ENCODE measurements around the gene GNG2.

The GNG2 gene

DNA sequence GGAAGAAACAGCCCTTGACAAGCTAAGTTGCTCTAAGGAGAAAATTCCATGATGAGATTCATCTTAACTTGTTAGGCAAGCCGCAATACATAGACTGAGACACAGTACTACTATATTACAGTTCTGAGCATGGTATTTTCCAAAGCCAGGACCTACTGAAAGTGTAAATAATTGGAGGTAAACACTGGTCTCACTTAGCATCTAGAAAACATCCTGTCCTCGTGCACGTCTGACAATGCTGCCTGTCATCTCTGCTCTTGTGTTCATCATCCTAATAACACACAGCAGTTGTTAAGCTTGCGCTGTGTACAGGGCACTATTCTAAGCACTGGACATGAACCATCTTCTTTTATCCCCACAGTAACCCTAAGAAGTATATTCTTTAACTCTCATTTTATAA is 64.2 kb downstream of the GNG2 start:
- no peak overlapping the region for H3K4me2 ChIP-seq (ENCODE audit: insufficient read depth, low read length)
- ATAC-seq (ENCODE audit: insufficient read depth, low read depth) (no peak), DNase-seq (no peak)
- no peaks in the 10 kb centered on the region for H3K4me1 ChIP-seq (ENCODE audit: insufficient read depth, low read length)
- H3K36me3 ChIP-seq (ENCODE audit: insufficient read depth, low read length): peaks cover 23% of the 10 kb centered on the region; the same call in 1 of the 2 replicates
- H3K4me3 ChIP-seq (ENCODE audit: low read depth in 1 of 2, low read length in 2 of 2): no peak overlapping the region
- H3K27ac ChIP-seq (ENCODE audit: low read length): no peak overlapping the region
- H4K20me1 ChIP-seq (ENCODE audit: insufficient read depth, low read length): peaks cover 15% of the 10 kb centered on the region; the same call in 1 of the 2 replicates
- peaks cover 86% of the 10 kb centered on the region for H3K79me2 ChIP-seq (ENCODE audit: insufficient read depth, low read length)
- TF ChIP-seq EZH2 (IDR thresholded peaks at IDR 0.05; ENCODE audit: borderline replicate concordance, low read depth, low read length, severe bottlenecking): no peak
- no peak for TF ChIP-seq CTCF (IDR thresholded peaks at IDR 0.05; ENCODE audit: borderline replicate concordance, extremely low read depth, low read length, poor library complexity, severe bottlenecking)
- no peaks in the 10 kb centered on the region for H3K9me3 ChIP-seq (ENCODE audit: insufficient read depth, low read length, severe bottlenecking)
- H2AFZ ChIP-seq (ENCODE audit: low read depth, low read length): no peak overlapping the region
- no peak overlapping the region for H3K9ac ChIP-seq (ENCODE audit: low read depth, low read length)
- no peaks in the 10 kb centered on the region for H3K27me3 ChIP-seq (ENCODE audit: insufficient read depth, low read length, poor library complexity)

- H3K79me2 ChIP-seq (ENCODE audit: insufficient read depth, low read length): peaks cover 88% of the 10 kb centered on the region
- H3K4me3 ChIP-seq (ENCODE audit: low read depth in 1 of 2, low read length in 2 of 2): no peak overlapping the region
- peaks cover 19% of the 10 kb centered on the region; the same call in 1 of the 2 replicates for H3K36me3 ChIP-seq (ENCODE audit: insufficient read depth, low read length)
- no peaks in the 10 kb centered on the region for H3K27me3 ChIP-seq (ENCODE audit: insufficient read depth, low read length, poor library complexity)
- no peaks in the 10 kb centered on the region for H3K4me1 ChIP-seq (ENCODE audit: insufficient read depth, low read length)
- no peaks in the 10 kb centered on the region for H3K9me3 ChIP-seq (ENCODE audit: insufficient read depth, low read length, severe bottlenecking)
- peaks cover 10% of the 10 kb centered on the region; the same call in 1 of the 2 replicates for H4K20me1 ChIP-seq (ENCODE audit: insufficient read depth, low read length)
- no peak overlapping the region for H3K27ac ChIP-seq (ENCODE audit: low read length)
- H2AFZ ChIP-seq (ENCODE audit: low read depth, low read length): no peak overlapping the region
- DNase-seq (no peak), ATAC-seq (ENCODE audit: insufficient read depth, low read depth) (no peak)
- H3K9ac ChIP-seq (ENCODE audit: low read depth, low read length): no peak overlapping the region
- TF ChIP-seq EZH2 (IDR thresholded peaks at IDR 0.05; ENCODE audit: borderline replicate concordance, low read depth, low read length, severe bottlenecking): no peak
- H3K4me2 ChIP-seq (ENCODE audit: insufficient read depth, low read length): no peak overlapping the region
These were observed 65.6 kb downstream of the GNG2 start for GRCh38 chr14:51925980-51926379.

- no peak overlapping the region for H3K9ac ChIP-seq (ENCODE audit: low read depth, low read length)
- H3K4me2 ChIP-seq (ENCODE audit: insufficient read depth, low read length): no peak overlapping the region
- H3K27me3 ChIP-seq (ENCODE audit: insufficient read depth, low read length, poor library complexity): no peaks in the 10 kb centered on the region
- H4K20me1 ChIP-seq (ENCODE audit: insufficient read depth, low read length): peaks cover 10% of the 10 kb centered on the region; the same call in 1 of the 2 replicates
- H2AFZ ChIP-seq (ENCODE audit: low read depth, low read length): no peak overlapping the region
- H3K27ac ChIP-seq (ENCODE audit: low read length): no peak overlapping the region
- ATAC-seq (ENCODE audit: insufficient read depth, low read depth) (no peak), DNase-seq (no peak)
- H3K79me2 ChIP-seq (ENCODE audit: insufficient read depth, low read length): peaks cover 88% of the 10 kb centered on the region
- TF ChIP-seq EZH2 (IDR thresholded peaks at IDR 0.05; ENCODE audit: borderline replicate concordance, low read depth, low read length, severe bottlenecking): no peak
- no peak for TF ChIP-seq CTCF (IDR thresholded peaks at IDR 0.05; ENCODE audit: borderline replicate concordance, extremely low read depth, low read length, poor library complexity, severe bottlenecking)
- H3K4me1 ChIP-seq (ENCODE audit: insufficient read depth, low read length): no peaks in the 10 kb centered on the region
- H3K4me3 ChIP-seq (ENCODE audit: low read depth in 1 of 2, low read length in 2 of 2): no peak overlapping the region
- H3K36me3 ChIP-seq (ENCODE audit: insufficient read depth, low read length): peaks cover 16% of the 10 kb centered on the region; the same call in 1 of the 2 replicates
- H3K9me3 ChIP-seq (ENCODE audit: insufficient read depth, low read length, severe bottlenecking): no peaks in the 10 kb centered on the region
These were observed 66.0 kb downstream of the GNG2 start for GRCh38 chr14:51926449-51926848.

GRCh38 chr14:51928568-51928967 is 68.2 kb downstream of the GNG2 start:
- TF ChIP-seq CTCF (IDR thresholded peaks at IDR 0.05; ENCODE audit: borderline replicate concordance, extremely low read depth, low read length, poor library complexity, severe bottlenecking) (no peak), EZH2 (IDR thresholded peaks at IDR 0.05; ENCODE audit: borderline replicate concordance, low read depth, low read length, severe bottlenecking) (no peak)
- no peaks in the 10 kb centered on the region for H3K4me1 ChIP-seq (ENCODE audit: insufficient read depth, low read length)
- DNase-seq: no peak
- ATAC-seq (ENCODE audit: insufficient read depth, low read depth): no peak
- H3K4me2 ChIP-seq (ENCODE audit: insufficient read depth, low read length): no peak overlapping the region
- no peak overlapping the region for H3K27ac ChIP-seq (ENCODE audit: low read length)
- no peaks in the 10 kb centered on the region for H3K27me3 ChIP-seq (ENCODE audit: insufficient read depth, low read length, poor library complexity)
- peaks cover 17% of the 10 kb centered on the region; the same call in 1 of the 2 replicates for H3K36me3 ChIP-seq (ENCODE audit: insufficient read depth, low read length)
- H3K9ac ChIP-seq (ENCODE audit: low read depth, low read length): no peak overlapping the region
- no peaks in the 10 kb centered on the region for H3K9me3 ChIP-seq (ENCODE audit: insufficient read depth, low read length, severe bottlenecking)
- no peak overlapping the region for H3K4me3 ChIP-seq (ENCODE audit: low read depth in 1 of 2, low read length in 2 of 2)
- H2AFZ ChIP-seq (ENCODE audit: low read depth, low read length): no peak overlapping the region
- peaks cover 81% of the 10 kb centered on the region for H3K79me2 ChIP-seq (ENCODE audit: insufficient read depth, low read length)
- H4K20me1 ChIP-seq (ENCODE audit: insufficient read depth, low read length): 0 out of 2 replicates have a peak, but pooled peaks cover 4% of the 10 kb centered on the region
